GM12875 (cell line): ENCODE measurements around the gene GABRR2.

Source experiments
- H3K4me3 ChIP-seq: one replicate; pipeline ENCODE4 v1.5.1; 2011; ENCODE audit warnings: low read depth, low read length, control low read depth
- CTCF ChIP-seq: IDR thresholded peaks from 2 replicates; pipeline ENCODE4 v1.5.1; 2011; ENCODE audit warnings: low read depth, mild to moderate bottlenecking, control low read depth, inconsistent platforms, low read length, moderate library complexity, borderline replicate concordance; ENCODE audit not compliant: insufficient read depth

Gene GABRR2

GRCh38 chr6:89269981-89270380 lies 45.1 kb downstream of the GABRR2 start:
- H3K4me3 ChIP-seq: no peak overlapping the region
- TF ChIP-seq CTCF: no peak

- no peak overlapping the region for H3K4me3 ChIP-seq
- no peak for TF ChIP-seq CTCF
These were observed 45.8 kb downstream of the GABRR2 start for GRCh38 chr6:89269252-89269651.

GRCh38 chr6:89268776-89269175 lies 46.3 kb downstream of the GABRR2 start:
- no peak for TF ChIP-seq CTCF
- H3K4me3 ChIP-seq: no peak overlapping the region

GRCh38 chr6:89267918-89268317 lies 47.2 kb downstream of the GABRR2 start:
- H3K4me3 ChIP-seq: no peak overlapping the region
- TF ChIP-seq CTCF: no peak

GRCh38 chr6:89264296-89264695 lies 50.8 kb downstream of the GABRR2 start:
- H3K4me3 ChIP-seq: no peak overlapping the region
- TF ChIP-seq CTCF: no peak

GRCh38 chr6:89260832-89261231 lies 54.3 kb downstream of the GABRR2 start:
- TF ChIP-seq CTCF: no peak
- no peak overlapping the region for H3K4me3 ChIP-seq

- TF ChIP-seq CTCF: no peak
- H3K4me3 ChIP-seq: no peak overlapping the region
These were observed 54.8 kb downstream of the GABRR2 start for GRCh38 chr6:89260310-89260709.
